Suprapubic skin (tissue), 4 donors: Measurements from ENCODE around the gene ZNF771. TPM values are rescaled to one million over a fixed set of nuclear protein-coding genes. Genes with fewer than 3 reads are reported as not detected.
"Not testable (repeated sequence)": the region's sequence is repeated elsewhere in the genome, so short reads cannot be mapped to it uniquely, and the experiment has no call there.

Experiments used
- DNase-seq, 2 donors: peaks; one replicate each; pipeline ENCODE4 v3.0.0-alpha.2; 2019; ENCODE audit warnings: low spot score in 2 of 2
- H3K27ac ChIP-seq: fragments of 200-600 bp; sonication (generic); one replicate; pipeline ENCODE4 v1.5.1; 2019
- H3K27me3 ChIP-seq: fragments of 200-600 bp; sonication (generic); one replicate; pipeline ENCODE4 v1.5.1; 2019
- H3K36me3 ChIP-seq: fragments of 200-600 bp; sonication (generic); one replicate; pipeline ENCODE4 v1.5.1; 2019
- H3K4me1 ChIP-seq: fragments of 200-600 bp; sonication (generic); one replicate; pipeline ENCODE4 v1.5.1; 2019
- H3K4me3 ChIP-seq: fragments of 200-600 bp; sonication (generic); one replicate; pipeline ENCODE4 v1.5.1; 2019; ENCODE audit warnings: mild to moderate bottlenecking
- H3K9me3 ChIP-seq: fragments of 200-600 bp; sonication (generic); one replicate; pipeline ENCODE4 v1.5.1; 2019
- CTCF ChIP-seq, 2 donors: fragments of 200-600 bp in 1 of 2; fragments of 450-650 bp in 1 of 2; sonication (generic) in 1 of 2; IDR thresholded peaks; one replicate each; pipeline ENCODE4 v1.5.1; 2016 to 2019; ENCODE audit warnings: antibody characterized with exemption in 2 of 2, mild to moderate bottlenecking in 1 of 2, moderate library complexity in 1 of 2
- EP300 ChIP-seq: sonication (generic); formaldehyde crosslinking; IDR thresholded peaks from one replicate; pipeline ENCODE4 v1.6.1; 2017; ENCODE audit warnings: antibody characterized with exemption
- POLR2A ChIP-seq, 2 donors: fragments of 450-650 bp; IDR thresholded peaks; one replicate each; pipeline ENCODE4 v1.6.1; 2017; ENCODE audit warnings: antibody characterized with exemption in 2 of 2, mild to moderate bottlenecking in 2 of 2, moderate library complexity in 2 of 2
- POLR2AphosphoS5 ChIP-seq, 3 donors: sonication (generic); formaldehyde crosslinking; IDR thresholded peaks; one replicate each; pipeline ENCODE4 v1.6.1; 2017; ENCODE audit warnings: antibody characterized with exemption in 3 of 3
- WGBS: methylation state at CpG from one replicate; pipeline ENCODE4 v1.1.5; 2018; 5-methylcytosine and 5-hydroxymethylcytosine counted together
- total RNA-seq, 4 donors: library from RNA; depleted of rRNA; stranded (reverse); fragments of >200 nt; gene quantifications; one replicate each; pipeline ENCODE4 v1.1.0, GENCODE V29; 2016

Gene ZNF771
- total RNA-seq, 4 donors from 2014 or later, result 4.9 to 14.3 (median 7.3) TPM

- peak overlapping the region; percentile 68 for H3K27ac ChIP-seq
- H3K36me3 ChIP-seq, result peaks cover 11% of the 10 kb centered on the region
- H3K4me3 ChIP-seq, result peak overlapping the region; percentile 71
- no peak for TF ChIP-seq POLR2AphosphoS5 (IDR thresholded peaks at IDR 0.05)
- no peak for TF ChIP-seq EP300
- TF ChIP-seq CTCF (IDR thresholded peaks at IDR 0.05), result no peak
- no peak for TF ChIP-seq POLR2A (IDR thresholded peaks at IDR 0.05)
- no peaks in the 10 kb centered on the region for H3K9me3 ChIP-seq
- no peaks in the 10 kb centered on the region for H3K27me3 ChIP-seq
- peaks cover 27% of the 10 kb centered on the region for H3K4me1 ChIP-seq
- WGBS, result 11% methylated on average over 31 of the region's 31 CpGs
- DNase-seq, result no peak
Measured at GRCh38 chr16:30394592-30395154, 12.7 kb upstream of the ZNF771 start.

- no peaks in the 10 kb centered on the region for H3K27me3 ChIP-seq
- no peaks in the 10 kb centered on the region for H3K9me3 ChIP-seq
- H3K36me3 ChIP-seq, result peaks cover 11% of the 10 kb centered on the region
- TF ChIP-seq EP300 (no peak), CTCF (IDR thresholded peaks at IDR 0.05) (peak in 1 of 2 donors; percentile 24), POLR2A (IDR thresholded peaks at IDR 0.05) (peak in 1 of 2 donors; percentile 30), POLR2AphosphoS5 (IDR thresholded peaks at IDR 0.05) (peak in 1 of 3 donors; percentile 21)
- H3K4me3 ChIP-seq, result peak within 1 kb of the TSS; percentile 71
- H3K4me1 ChIP-seq, result peaks cover 33% of the 10 kb centered on the region
- DNase-seq, result peak; percentile 85 to 87
- 0% methylated on average over 18 of the region's 103 CpGs for WGBS
- peak within 1 kb of the TSS; percentile 68 for H3K27ac ChIP-seq
Measured at GRCh38 chr16:30395155-30395991, 12.0 kb upstream of the ZNF771 start, which contains the start of gene ZNF48. Gene ZNF48 (plus strand): TSS chr16:30395420. CDS start chr16:30395795, 375 bp downstream.

- H3K36me3 ChIP-seq, result peaks cover 11% of the 10 kb centered on the region
- H3K4me3 ChIP-seq, result peak overlapping the region; percentile 71
- peak overlapping the region; percentile 68 for H3K27ac ChIP-seq
- H3K9me3 ChIP-seq, result no peaks in the 10 kb centered on the region
- DNase-seq, result no peak
- H3K27me3 ChIP-seq, result no peaks in the 10 kb centered on the region
- peaks cover 38% of the 10 kb centered on the region for H3K4me1 ChIP-seq
- WGBS, result 14% methylated on average over 13 of the region's 13 CpGs
- TF ChIP-seq CTCF (IDR thresholded peaks at IDR 0.05), result no peak
- TF ChIP-seq POLR2AphosphoS5 (IDR thresholded peaks at IDR 0.05), result no peak
- TF ChIP-seq POLR2A (IDR thresholded peaks at IDR 0.05), result no peak
- TF ChIP-seq EP300, result no peak
Measured at GRCh38 chr16:30395992-30396585, 11.3 kb upstream of the ZNF771 start.

- H3K36me3 ChIP-seq, result peaks cover 11% of the 10 kb centered on the region
- H3K9me3 ChIP-seq, H3K27ac ChIP-seq, H3K27me3 ChIP-seq, DNase-seq, H3K4me3 ChIP-seq: not testable (repeated sequence)
- WGBS, result 71% methylated on average over 4 of the region's 4 CpGs
- peaks cover 41% of the 10 kb centered on the region for H3K4me1 ChIP-seq
Measured at GRCh38 chr16:30396627-30397026, 10.8 kb upstream of the ZNF771 start.

GRCh38 chr16:30397056-30397455, 10.3 kb upstream of the ZNF771 start:
- Histone ChIP-seq H3K4me3 (no peak overlapping the region), H3K36me3 (peaks cover 11% of the 10 kb centered on the region), H3K9me3 (no peaks in the 10 kb centered on the region), H3K27ac (no peak overlapping the region), H3K4me1 (peaks cover 41% of the 10 kb centered on the region), H3K27me3 (no peaks in the 10 kb centered on the region)
- 78% methylated on average over 4 of the region's 4 CpGs for WGBS
- no peak for TF ChIP-seq POLR2A (IDR thresholded peaks at IDR 0.05)
- no peak for TF ChIP-seq POLR2AphosphoS5 (IDR thresholded peaks at IDR 0.05)
- TF ChIP-seq EP300, result no peak
- TF ChIP-seq CTCF (IDR thresholded peaks at IDR 0.05), result no peak
- no peak for DNase-seq
